ENCODE results near the gene TM4SF20.

GRCh38 chr2:227402959-227403358 lies 23.9 kb upstream of the TM4SF20 start:
- TF ChIP-seq CTCF (conservative IDR thresholded peaks at IDR 0.05; ENCODE audit: low read depth, low read length) (no peak), EZH2 (IDR thresholded peaks at IDR 0.05; ENCODE audit: borderline replicate concordance, low read depth, low read length, poor library complexity, severe bottlenecking) (no peak)

Data from A673 (cell line).